Astrocyte (in vitro differentiated cells and primary cell): ENCODE measurements around the gene PGC. TPM values are rescaled to one million over a fixed set of nuclear protein-coding genes. Genes with fewer than 3 reads are reported as not detected.

Experiments used
- DNase-seq: peaks from one replicate; pipeline ENCODE4 v3.0.0-alpha.2; 2010; ENCODE audit warnings: low read depth
- FAIRE-seq: peaks from 2 replicates; lab custom pipeline; 2011; peaks lifted over from hg19 to GRCh38; lab: Jason Lieb, UNC
- H2AFZ ChIP-seq: 2 replicates; pipeline ENCODE4 v1.6.0; 2012; ENCODE audit warnings: low read depth, low read length, inconsistent platforms
- H3K27ac ChIP-seq: 2 replicates; pipeline ENCODE4 v1.5.1; 2011; ENCODE audit warnings: low read depth, low read length, inconsistent platforms
- H3K27me3 ChIP-seq: 2 replicates; pipeline ENCODE4 v1.6.0; 2011; ENCODE audit warnings: low read length, inconsistent platforms; ENCODE audit not compliant: insufficient read depth
- H3K36me3 ChIP-seq: 2 replicates; pipeline ENCODE4 v1.5.1; 2011; ENCODE audit warnings: low read length, inconsistent platforms; ENCODE audit not compliant: insufficient read depth
- H3K4me1 ChIP-seq: 2 replicates; pipeline ENCODE4 v1.5.1; 2011; ENCODE audit warnings: low read length, inconsistent platforms; ENCODE audit not compliant: insufficient read depth
- H3K4me2 ChIP-seq: 2 replicates; pipeline ENCODE4 v1.6.0; 2012; ENCODE audit warnings: low read length, inconsistent platforms
- H3K4me3 ChIP-seq: 2 replicates; pipeline ENCODE4 v1.5.1; 2011; ENCODE audit warnings: low read depth, mild to moderate bottlenecking, low read length, inconsistent platforms; ENCODE audit not compliant: insufficient read depth
- H3K79me2 ChIP-seq: 2 replicates; pipeline ENCODE4 v1.6.0; 2012; ENCODE audit warnings: mild to moderate bottlenecking, low read length, inconsistent platforms; ENCODE audit not compliant: insufficient read depth
- H3K9ac ChIP-seq: 2 replicates; pipeline ENCODE4 v1.6.0; 2012; ENCODE audit warnings: mild to moderate bottlenecking, low read length, inconsistent platforms
- H3K9me3 ChIP-seq: 2 replicates; pipeline ENCODE4 v1.5.1; 2012; ENCODE audit warnings: low read depth, mild to moderate bottlenecking, low read length, inconsistent platforms; ENCODE audit not compliant: insufficient read depth
- H4K20me1 ChIP-seq: 2 replicates; pipeline ENCODE4 v1.6.0; 2012; ENCODE audit warnings: low read length, inconsistent platforms; ENCODE audit not compliant: insufficient read depth
- H3K27ac Mint-ChIP-seq: one replicate; pipeline ENCODE4 v1.8.0; 2021; ENCODE audit warnings: mild to moderate bottlenecking, mixed read lengths; ENCODE audit not compliant: unreplicated experiment
- H3K27me3 Mint-ChIP-seq: one replicate; pipeline ENCODE4 v1.8.0; 2021; ENCODE audit warnings: low read depth, mixed read lengths; ENCODE audit not compliant: unreplicated experiment
- H3K36me3 Mint-ChIP-seq: one replicate; pipeline ENCODE4 v1.8.0; 2021; ENCODE audit warnings: low read depth, mixed read lengths; ENCODE audit not compliant: unreplicated experiment
- H3K4me1 Mint-ChIP-seq: one replicate; pipeline ENCODE4 v1.8.0; 2021; ENCODE audit warnings: low read depth, mixed read lengths; ENCODE audit not compliant: unreplicated experiment
- H3K4me3 Mint-ChIP-seq: one replicate; pipeline ENCODE4 v1.8.0; 2021; ENCODE audit warnings: mild to moderate bottlenecking, moderate library complexity, mixed read lengths; ENCODE audit not compliant: unreplicated experiment
- H3K9me3 Mint-ChIP-seq: one replicate; pipeline ENCODE4 v1.8.0; 2021; ENCODE audit warnings: mild to moderate bottlenecking, mixed read lengths; ENCODE audit not compliant: unreplicated experiment
- CTCF ChIP-seq: IDR thresholded peaks from 2 replicates; pipeline ENCODE4 v1.5.1; 2011; ENCODE audit warnings: low read depth, mild to moderate bottlenecking, inconsistent platforms, low read length, moderate library complexity; ENCODE audit not compliant: insufficient read depth
- EZH2 ChIP-seq: IDR thresholded peaks from 2 replicates; pipeline ENCODE4 v1.6.1; 2012; ENCODE audit warnings: mild to moderate bottlenecking, low read length, inconsistent platforms; ENCODE audit not compliant: insufficient read depth
- total RNA-seq: library from RNA; stranded (reverse); gene quantifications from 2 replicates; pipeline ENCODE4 v1.2.1, GENCODE V29; 2021

PGC gene
- total RNA-seq, 1 donor from 2014 or later, result not detected

GRCh38 chr6:41692080-41692675 is 55.0 kb downstream of the PGC start:
- DNase-seq, result no peak
- Histone ChIP-seq H2AFZ (no peak overlapping the region), H3K36me3 (no peaks in the 10 kb centered on the region), H3K9ac (no peak overlapping the region), H3K4me2 (no peak overlapping the region), H3K4me1 (peaks cover 9% of the 10 kb centered on the region), H3K79me2 (no peaks in the 10 kb centered on the region), H3K27me3 (no peaks in the 10 kb centered on the region), H3K4me3 (no peak overlapping the region), H4K20me1 (no peaks in the 10 kb centered on the region), H3K9me3 (no peaks in the 10 kb centered on the region), H3K27ac (no peak overlapping the region)
- no peak for FAIRE-seq
- peaks cover 9% of the 10 kb centered on the region for H3K4me1 Mint-ChIP-seq
- peaks cover 32% of the 10 kb centered on the region for H3K27me3 Mint-ChIP-seq
- H3K4me3 Mint-ChIP-seq, result no peak overlapping the region
- no peaks in the 10 kb centered on the region for H3K36me3 Mint-ChIP-seq
- TF ChIP-seq EZH2, result no peak
- TF ChIP-seq CTCF, result no peak
- peaks cover 3% of the 10 kb centered on the region for H3K9me3 Mint-ChIP-seq
- H3K27ac Mint-ChIP-seq, result no peak overlapping the region

GRCh38 chr6:41691426-41692079 is 55.6 kb downstream of the PGC start:
- H3K27me3 Mint-ChIP-seq, result peaks cover 38% of the 10 kb centered on the region
- Histone ChIP-seq H3K27ac (no peak overlapping the region), H3K79me2 (no peaks in the 10 kb centered on the region), H4K20me1 (no peaks in the 10 kb centered on the region), H3K27me3 (no peaks in the 10 kb centered on the region), H3K36me3 (no peaks in the 10 kb centered on the region), H3K4me1 (peaks cover 9% of the 10 kb centered on the region), H3K9me3 (no peaks in the 10 kb centered on the region), H2AFZ (no peak overlapping the region), H3K9ac (no peak overlapping the region), H3K4me2 (no peak overlapping the region), H3K4me3 (no peak overlapping the region)
- TF ChIP-seq CTCF, result no peak
- TF ChIP-seq EZH2, result no peak
- H3K9me3 Mint-ChIP-seq, result peaks cover 3% of the 10 kb centered on the region
- FAIRE-seq, result no peak
- DNase-seq, result no peak
- no peak overlapping the region for H3K4me3 Mint-ChIP-seq
- H3K4me1 Mint-ChIP-seq, result peaks cover 9% of the 10 kb centered on the region
- H3K36me3 Mint-ChIP-seq, result no peaks in the 10 kb centered on the region
- H3K27ac Mint-ChIP-seq, result no peak overlapping the region
